Hepatocyte (in vitro differentiated cells): ENCODE measurements around the gene PSMB7.

Source experiments
- CTCF ChIP-seq: fragments of 200-600 bp; sonication (generic); IDR thresholded peaks from 2 replicates; pipeline ENCODE4 v1.5.1; 2016; ENCODE audit warnings: antibody characterized with exemption, mild to moderate bottlenecking; ENCODE audit not compliant: poor library complexity
- EZH2phosphoT487 ChIP-seq: fragments of 200-600 bp; sonication (generic); IDR thresholded peaks from one replicate; pipeline ENCODE4 v1.6.1; 2018; ENCODE audit warnings: antibody characterized with exemption, mild to moderate bottlenecking, low read depth, moderate library complexity; ENCODE audit not compliant: unreplicated experiment, severe bottlenecking

- TF ChIP-seq CTCF (no peak), EZH2phosphoT487 (no peak)
These were observed 27.6 kb upstream of the PSMB7 start for GRCh38 chr9:124442826-124443225.
